Neural crest cell (in vitro differentiated cells): ENCODE measurements around the gene RASA2. TPM values are rescaled to one million over a fixed set of nuclear protein-coding genes. Genes with fewer than 3 reads are reported as not detected.

Source experiments
- DNase-seq: peaks from one replicate; pipeline ENCODE4 v3.0.0; 2021; ENCODE audit warnings: low read depth, mixed read lengths, low spot score
- H3K27ac Mint-ChIP-seq: one replicate; pipeline ENCODE4 v1.8.0; 2021; ENCODE audit warnings: mild to moderate bottlenecking, mixed read lengths; ENCODE audit not compliant: unreplicated experiment
- H3K27me3 Mint-ChIP-seq: 2 replicates; pipeline ENCODE4 v1.8.0; 2021; ENCODE audit warnings: low read depth, mild to moderate bottlenecking, mixed read lengths
- H3K36me3 Mint-ChIP-seq: 2 replicates; pipeline ENCODE4 v1.8.0; 2021; ENCODE audit warnings: low read depth, mild to moderate bottlenecking, mixed read lengths
- H3K4me1 Mint-ChIP-seq: 2 replicates; pipeline ENCODE4 v1.8.0; 2021; ENCODE audit warnings: mixed read lengths
- H3K4me3 Mint-ChIP-seq: one replicate; pipeline ENCODE4 v1.8.0; 2021; ENCODE audit warnings: mild to moderate bottlenecking, mixed read lengths
- H3K9me3 Mint-ChIP-seq: 2 replicates; pipeline ENCODE4 v1.8.0; 2021; ENCODE audit warnings: mixed read lengths
- total RNA-seq: library from RNA; stranded (reverse); gene quantifications from 2 replicates; pipeline ENCODE4 v1.2.1, GENCODE V29; 2021
- TF ChIP-seq, protein P1 (sequence below): fragments of 200-600 bp; sonication (generic); conservative IDR thresholded peaks from 2 replicates; pipeline ENCODE4 v1.5.0; 2021; ENCODE audit warnings: antibody characterized with exemption, mild to moderate bottlenecking

RASA2 gene
- total RNA-seq, 1 donor from 2014 or later, result 19.2 TPM

DNA sequence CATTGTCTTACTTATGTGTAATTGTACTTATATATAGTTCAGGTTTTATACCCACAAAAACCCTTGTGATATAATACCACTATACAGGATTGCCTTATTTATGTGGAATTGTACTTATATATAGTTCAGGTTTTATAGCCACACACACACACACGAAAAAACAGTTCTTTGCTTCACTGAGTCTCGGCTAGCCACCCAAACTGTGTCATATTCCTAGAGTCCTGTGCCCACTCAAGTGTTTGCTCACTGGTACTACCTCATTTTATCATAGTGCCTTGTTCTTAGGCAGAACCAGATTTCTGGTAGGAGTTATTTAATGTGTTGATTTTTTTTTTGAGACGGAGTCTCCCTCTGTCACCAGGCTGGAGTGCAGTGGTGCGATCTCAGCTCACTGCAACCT lies 12.5 kb downstream of the RASA2 start:
- peaks cover 17% of the 10 kb centered on the region for H3K36me3 Mint-ChIP-seq
- TF ChIP-seq, protein P1, sequence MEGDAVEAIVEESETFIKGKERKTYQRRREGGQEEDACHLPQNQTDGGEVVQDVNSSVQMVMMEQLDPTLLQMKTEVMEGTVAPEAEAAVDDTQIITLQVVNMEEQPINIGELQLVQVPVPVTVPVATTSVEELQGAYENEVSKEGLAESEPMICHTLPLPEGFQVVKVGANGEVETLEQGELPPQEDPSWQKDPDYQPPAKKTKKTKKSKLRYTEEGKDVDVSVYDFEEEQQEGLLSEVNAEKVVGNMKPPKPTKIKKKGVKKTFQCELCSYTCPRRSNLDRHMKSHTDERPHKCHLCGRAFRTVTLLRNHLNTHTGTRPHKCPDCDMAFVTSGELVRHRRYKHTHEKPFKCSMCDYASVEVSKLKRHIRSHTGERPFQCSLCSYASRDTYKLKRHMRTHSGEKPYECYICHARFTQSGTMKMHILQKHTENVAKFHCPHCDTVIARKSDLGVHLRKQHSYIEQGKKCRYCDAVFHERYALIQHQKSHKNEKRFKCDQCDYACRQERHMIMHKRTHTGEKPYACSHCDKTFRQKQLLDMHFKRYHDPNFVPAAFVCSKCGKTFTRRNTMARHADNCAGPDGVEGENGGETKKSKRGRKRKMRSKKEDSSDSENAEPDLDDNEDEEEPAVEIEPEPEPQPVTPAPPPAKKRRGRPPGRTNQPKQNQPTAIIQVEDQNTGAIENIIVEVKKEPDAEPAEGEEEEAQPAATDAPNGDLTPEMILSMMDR, result no peak
- peaks cover 2% of the 10 kb centered on the region for H3K9me3 Mint-ChIP-seq

GRCh38 chr3:141499965-141500364 lies 13.1 kb downstream of the RASA2 start:
- H3K36me3 Mint-ChIP-seq, result peaks cover 17% of the 10 kb centered on the region
- TF ChIP-seq, protein P1, result no peak
- no peaks in the 10 kb centered on the region for H3K27me3 Mint-ChIP-seq
- H3K9me3 Mint-ChIP-seq, result peaks cover 2% of the 10 kb centered on the region
- DNase-seq, result no peak
- no peak overlapping the region for H3K27ac Mint-ChIP-seq
- H3K4me1 Mint-ChIP-seq, result peaks cover 5% of the 10 kb centered on the region
- no peak overlapping the region for H3K4me3 Mint-ChIP-seq

More for the DNA sequence above, 12.5 kb downstream of the RASA2 start:
- Mint-ChIP-seq H3K27me3 (no peaks in the 10 kb centered on the region), H3K4me3 (no peak overlapping the region), H3K27ac (no peak overlapping the region), H3K4me1 (peaks cover 5% of the 10 kb centered on the region)
- no peak for DNase-seq

GRCh38 chr3:141500397-141500796 lies 13.6 kb downstream of the RASA2 start:
- no peak for DNase-seq

DNA sequence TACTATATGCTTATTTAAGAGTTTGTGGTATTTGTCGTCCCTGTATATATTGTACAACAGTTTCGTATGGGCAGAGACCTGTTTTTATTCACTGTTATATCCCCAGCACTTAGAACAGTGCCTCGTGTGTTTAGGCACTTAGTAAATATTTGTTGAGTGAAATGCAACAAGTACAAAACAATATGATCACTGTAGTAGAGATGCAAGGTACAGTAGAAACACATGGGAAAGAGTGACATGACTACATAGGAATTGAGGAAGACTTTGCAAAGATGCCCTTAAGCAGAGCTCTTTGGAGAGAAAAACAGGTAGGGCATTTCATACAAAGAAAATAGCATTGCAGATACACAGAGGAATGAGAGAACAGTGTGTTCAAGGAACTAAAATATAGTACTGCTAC lies 18.3 kb downstream of the RASA2 start:
- Mint-ChIP-seq H3K36me3 (peaks cover 2% of the 10 kb centered on the region), H3K9me3 (no peaks in the 10 kb centered on the region), H3K4me3 (no peak overlapping the region), H3K27me3 (no peaks in the 10 kb centered on the region), H3K27ac (no peak overlapping the region), H3K4me1 (peaks cover 1% of the 10 kb centered on the region)
- TF ChIP-seq, protein P1, result no peak
- no peak for DNase-seq

More at GRCh38 chr3:141500397-141500796, 13.6 kb downstream of the RASA2 start:
- Mint-ChIP-seq H3K27me3 (no peaks in the 10 kb centered on the region), H3K4me3 (no peak overlapping the region), H3K4me1 (peaks cover 5% of the 10 kb centered on the region), H3K27ac (no peak overlapping the region), H3K9me3 (peaks cover 2% of the 10 kb centered on the region), H3K36me3 (peaks cover 15% of the 10 kb centered on the region)
- TF ChIP-seq, protein P1, result no peak

GRCh38 chr3:141506071-141506470 lies 19.2 kb downstream of the RASA2 start:
- H3K4me1 Mint-ChIP-seq, result no peaks in the 10 kb centered on the region
- DNase-seq, result no peak
- TF ChIP-seq, protein P1, result no peak
- H3K4me3 Mint-ChIP-seq, result no peak overlapping the region
- H3K9me3 Mint-ChIP-seq, result peaks cover 2% of the 10 kb centered on the region
- peaks cover 7% of the 10 kb centered on the region for H3K36me3 Mint-ChIP-seq
- H3K27ac Mint-ChIP-seq, result no peak overlapping the region
- no peaks in the 10 kb centered on the region for H3K27me3 Mint-ChIP-seq
